ENCODE results near the gene EPHB1.

GRCh38 chr3:134904776-134905646, 110.0 kb downstream of the EPHB1 start:
- TF ChIP-seq POLR2A (IDR thresholded peaks at IDR 0.05): no peak
- no peak for TF ChIP-seq CTCF (IDR thresholded peaks at IDR 0.05)
